ENCODE results near the gene RGL4. TPM values are rescaled to one million over a fixed set of nuclear protein-coding genes. Genes with fewer than 3 reads are reported as not detected.

Gene RGL4
- total and polyA plus RNA-seq, 2 donors from 2014 or later, result 0.60 to 0.80 TPM

GRCh38 chr22:23677701-23677995, 13.2 kb upstream of the RGL4 start:
- H3K9ac ChIP-seq (ENCODE audit: low read length in 3 of 3), result no peak overlapping the region
- H3K27ac ChIP-seq (ENCODE audit: low read depth in 2 of 2, low read length in 2 of 2), result no peak overlapping the region
- FAIRE-seq (no peak), DNase-seq (no peak)
- peaks cover 0 to 15% (median 8%) of the 10 kb centered on the region in 3 donors for H3K4me1 ChIP-seq (ENCODE audit: control insufficient read depth in 2 of 3, insufficient read depth in 2 of 3, low read depth in 1 of 3, low read length in 3 of 3)
- no peak for TF ChIP-seq CTCF (IDR thresholded peaks at IDR 0.05; ENCODE audit: borderline replicate concordance, extremely low read depth, insufficient read depth)
- no peaks in the 10 kb centered on the region for H3K27me3 ChIP-seq (ENCODE audit: control insufficient read depth, insufficient read depth, low read length)
- H3K36me3 ChIP-seq (ENCODE audit: control insufficient read depth in 2 of 3, insufficient read depth in 3 of 3, low read length in 3 of 3), result peaks cover 0 to 17% (median 2%) of the 10 kb centered on the region in 3 donors
- intact Hi-C loops (cut with DNase I), result no loop called here
- no peaks in the 10 kb centered on the region for H3K9me3 ChIP-seq (ENCODE audit: control insufficient read depth in 2 of 3, insufficient read depth in 1 of 3, low read length in 3 of 3)
- no peak overlapping the region for H3K4me3 ChIP-seq (ENCODE audit: low read length in 3 of 3)

- H3K27ac ChIP-seq (ENCODE audit: low read depth in 2 of 2, low read length in 2 of 2), result no peak overlapping the region
- intact Hi-C loops (cut with DNase I), result no loop called here
- TF ChIP-seq CTCF (IDR thresholded peaks at IDR 0.05; ENCODE audit: borderline replicate concordance, extremely low read depth, insufficient read depth), result no peak
- peaks cover 0 to 15% (median 8%) of the 10 kb centered on the region in 3 donors for H3K4me1 ChIP-seq (ENCODE audit: control insufficient read depth in 2 of 3, insufficient read depth in 2 of 3, low read depth in 1 of 3, low read length in 3 of 3)
- no peak for DNase-seq
- no peaks in the 10 kb centered on the region for H3K27me3 ChIP-seq (ENCODE audit: control insufficient read depth, insufficient read depth, low read length)
- no peak for FAIRE-seq
- no peaks in the 10 kb centered on the region for H3K9me3 ChIP-seq (ENCODE audit: control insufficient read depth in 2 of 3, insufficient read depth in 1 of 3, low read length in 3 of 3)
- H3K9ac ChIP-seq (ENCODE audit: low read length in 3 of 3), result no peak overlapping the region
- H3K4me3 ChIP-seq (ENCODE audit: low read length in 3 of 3), result no peak overlapping the region
- H3K36me3 ChIP-seq (ENCODE audit: control insufficient read depth in 2 of 3, insufficient read depth in 3 of 3, low read length in 3 of 3), result peaks cover 0 to 22% (median 3%) of the 10 kb centered on the region in 3 donors
These were observed 12.7 kb upstream of the RGL4 start for GRCh38 chr22:23678133-23678532.

DNA sequence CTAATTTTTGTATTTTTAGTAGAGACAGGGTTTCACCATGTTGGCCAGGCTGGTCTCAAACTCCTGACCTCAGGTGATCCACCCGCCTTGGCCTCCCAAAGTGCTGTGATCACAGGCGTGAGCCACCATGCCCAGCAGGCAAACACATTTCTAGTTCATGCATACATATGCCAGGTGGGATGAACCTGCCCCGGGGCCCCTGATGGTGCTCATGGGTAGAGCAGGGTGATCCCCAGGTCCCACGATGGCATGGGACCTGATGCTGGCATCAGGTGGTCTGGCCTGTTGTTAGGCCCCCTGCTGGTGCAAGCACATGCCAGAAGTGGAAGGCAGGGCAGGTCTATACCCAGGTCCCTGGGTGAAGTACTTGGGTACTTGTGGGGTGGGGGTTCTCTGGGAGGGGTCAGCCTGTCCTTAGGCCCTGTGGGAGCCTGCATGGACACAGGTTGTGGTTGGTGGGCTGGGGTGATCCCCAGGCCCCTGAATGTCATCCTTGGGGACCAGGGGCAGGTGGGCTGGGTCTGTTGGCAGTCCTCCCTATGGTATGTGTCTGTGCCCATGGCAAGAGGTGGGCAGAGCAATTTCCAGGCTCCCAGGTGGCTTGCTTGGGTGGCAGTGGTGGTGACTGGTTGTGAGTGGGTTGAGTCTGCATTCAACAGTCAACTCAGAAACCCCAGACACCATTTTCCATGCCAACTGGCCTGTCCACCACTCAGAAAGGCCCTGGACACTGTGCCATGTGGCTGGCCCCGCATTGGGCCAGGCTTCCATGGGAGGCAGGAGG, 9.6 kb upstream of the RGL4 start:
- H3K9ac ChIP-seq (ENCODE audit: low read length in 3 of 3), result no peak overlapping the region
- H3K9me3 ChIP-seq (ENCODE audit: control insufficient read depth in 2 of 3, insufficient read depth in 1 of 3, low read length in 3 of 3), result no peaks in the 10 kb centered on the region
- FAIRE-seq, result no peak
- no peak overlapping the region for H3K27ac ChIP-seq (ENCODE audit: low read depth in 2 of 2, low read length in 2 of 2)
- intact Hi-C loops (cut with DNase I), result no loop called here
- peaks cover 0 to 26% (median 7%) of the 10 kb centered on the region in 3 donors for H3K36me3 ChIP-seq (ENCODE audit: control insufficient read depth in 2 of 3, insufficient read depth in 3 of 3, low read length in 3 of 3)
- no peaks in the 10 kb centered on the region for H3K27me3 ChIP-seq (ENCODE audit: control insufficient read depth, insufficient read depth, low read length)
- no peak for DNase-seq
- H3K4me3 ChIP-seq (ENCODE audit: low read length in 3 of 3), result no peak overlapping the region
- peaks cover 0 to 9% (median 3%) of the 10 kb centered on the region in 3 donors for H3K4me1 ChIP-seq (ENCODE audit: control insufficient read depth in 2 of 3, insufficient read depth in 2 of 3, low read depth in 1 of 3, low read length in 3 of 3)
- TF ChIP-seq CTCF (IDR thresholded peaks at IDR 0.05; ENCODE audit: borderline replicate concordance, extremely low read depth, insufficient read depth), result no peak
